GM21717 (cell line): ENCODE results near the gene CCDC137.
"Not testable (repeated sequence)": the region's sequence is repeated elsewhere in the genome, so short reads cannot be mapped to it uniquely, and the experiment has no call there.

Source experiments
- ATAC-seq: cut with Tn5 transposase; IDR thresholded peaks from one replicate; pipeline ENCODE4 v1.9.1; 2021; ENCODE audit warnings: mild to moderate bottlenecking, moderate library complexity; ENCODE audit not compliant: unreplicated experiment

Gene CCDC137

GRCh38 chr17:81666342-81667191 lies at the start of gene CCDC137, which contains the start of gene OXLD1:
TSS of gene CCDC137 (plus strand) at chr17:81666737. CDS start at chr17:81666767, 30 bp downstream.
TSS of gene OXLD1 (minus strand) at chr17:81666605. CDS start at chr17:81666577, 28 bp downstream.
- peak; percentile 84 for ATAC-seq

GRCh38 chr17:81616877-81617276 lies 49.7 kb upstream of the CCDC137 start:
- no peak for ATAC-seq

- not testable (repeated sequence) for ATAC-seq
Measured at GRCh38 chr17:81618307-81618706, 48.2 kb upstream of the CCDC137 start.

- no peak for ATAC-seq
Measured at GRCh38 chr17:81621494-81622130, 44.9 kb upstream of the CCDC137 start.

GRCh38 chr17:81630274-81630673 lies 36.3 kb upstream of the CCDC137 start:
- ATAC-seq, result no peak

- no peak for ATAC-seq
Measured at GRCh38 chr17:81631482-81631881, 35.1 kb upstream of the CCDC137 start.

- no peak for ATAC-seq
Measured at GRCh38 chr17:81635431-81635830, 31.1 kb upstream of the CCDC137 start.

GRCh38 chr17:81635973-81636504 lies 30.5 kb upstream of the CCDC137 start:
- ATAC-seq, result peak; percentile 22

- ATAC-seq, result peak; percentile 70
Measured at GRCh38 chr17:81636505-81637288, 29.8 kb upstream of the CCDC137 start, which contains the start of the genes NPLOC4 and TSPAN10. TSS of gene NPLOC4 (minus strand) at chr17:81637112. CDS start at chr17:81636930, 182 bp downstream. TSS of gene TSPAN10 (plus strand) at chr17:81637196. CDS start at chr17:81642413, 5,217 bp downstream.

GRCh38 chr17:81638683-81639082 lies 27.9 kb upstream of the CCDC137 start:
- no peak for ATAC-seq

- ATAC-seq, result no peak
Measured at GRCh38 chr17:81640011-81640410, 26.5 kb upstream of the CCDC137 start.

GRCh38 chr17:81641825-81642489 lies 24.6 kb upstream of the CCDC137 start:
- no peak for ATAC-seq

- no peak for ATAC-seq
Measured at GRCh38 chr17:81644496-81644895, 22.0 kb upstream of the CCDC137 start.

GRCh38 chr17:81644976-81645952 lies 21.3 kb upstream of the CCDC137 start:
- no peak for ATAC-seq

- ATAC-seq, result no peak
Measured at GRCh38 chr17:81646869-81647600, 19.5 kb upstream of the CCDC137 start.

- ATAC-seq, result no peak
Measured at GRCh38 chr17:81647640-81648012, 18.9 kb upstream of the CCDC137 start.

GRCh38 chr17:81648013-81648706 lies 18.4 kb upstream of the CCDC137 start:
- ATAC-seq, result no peak

GRCh38 chr17:81648707-81649085 lies 17.8 kb upstream of the CCDC137 start:
- ATAC-seq, result no peak
